Lower leg skin (tissue), 3 donors: Measurements from ENCODE around the gene PCGF2.
A peak's percentile ranks its signal among the peaks of the same experiment; 100 is the strongest.

Source experiments
- CTCF ChIP-seq, 3 donors: fragments of 450-650 bp; IDR thresholded peaks; one replicate each; pipeline ENCODE4 v1.5.1; 2016; ENCODE audit warnings: antibody characterized with exemption in 3 of 3, mild to moderate bottlenecking in 3 of 3, moderate library complexity in 2 of 3
- POLR2A ChIP-seq, 2 donors: fragments of 450-650 bp; IDR thresholded peaks; one replicate each; pipeline ENCODE4 v1.6.1; 2016 to 2017; ENCODE audit warnings: antibody characterized with exemption in 2 of 2, mild to moderate bottlenecking in 1 of 2, moderate library complexity in 1 of 2

- TF ChIP-seq CTCF (IDR thresholded peaks at IDR 0.05) (peak in 1 of 3 donors; percentile 54), POLR2A (IDR thresholded peaks at IDR 0.05) (no peak)
Observed at GRCh38 chr17:38703742-38704605, 44.2 kb downstream of the PCGF2 start.
